Neuron (in vitro differentiated cells): ENCODE measurements around the gene ANGEL1.

ENCODE experiments used
- H2AFZ ChIP-seq: one replicate; pipeline ENCODE4 v1.6.1; 2013; ENCODE audit warnings: low read depth, mild to moderate bottlenecking, inconsistent platforms, low read length, moderate library complexity
- H3K27me3 ChIP-seq: one replicate; pipeline ENCODE4 v1.6.1; 2013; ENCODE audit warnings: low read length; ENCODE audit not compliant: insufficient read depth
- H3K36me3 ChIP-seq: one replicate; pipeline ENCODE4 v1.6.1; 2013; ENCODE audit warnings: low read length; ENCODE audit not compliant: insufficient read depth
- H3K4me1 ChIP-seq: one replicate; pipeline ENCODE4 v1.6.1; 2013; ENCODE audit warnings: low read length; ENCODE audit not compliant: insufficient read depth
- H3K4me3 ChIP-seq: 2 replicates; pipeline ENCODE4 v1.5.1; 2013; ENCODE audit warnings: mild to moderate bottlenecking, low read length, moderate library complexity
- H3K9me3 ChIP-seq: one replicate; pipeline ENCODE4 v1.6.1; 2013; ENCODE audit warnings: low read length

Gene ANGEL1

GRCh38 chr14:76810525-76810924 lies 2.2 kb downstream of the ANGEL1 start:
- Histone ChIP-seq H2AFZ (no peak overlapping the region), H3K9me3 (no peaks in the 10 kb centered on the region), H3K27me3 (no peaks in the 10 kb centered on the region), H3K4me3 (no peak overlapping the region), H3K36me3 (peaks cover 26% of the 10 kb centered on the region), H3K4me1 (peaks cover 16% of the 10 kb centered on the region)

- H3K27me3 ChIP-seq: no peaks in the 10 kb centered on the region
- H2AFZ ChIP-seq: no peak overlapping the region
- H3K36me3 ChIP-seq: peaks cover 38% of the 10 kb centered on the region
- H3K4me3 ChIP-seq: no peak overlapping the region
- H3K4me1 ChIP-seq: peaks cover 16% of the 10 kb centered on the region
- H3K9me3 ChIP-seq: no peaks in the 10 kb centered on the region
Measured at GRCh38 chr14:76808990-76809389, 3.7 kb downstream of the ANGEL1 start.

GRCh38 chr14:76808011-76808410 lies 4.7 kb downstream of the ANGEL1 start:
- Histone ChIP-seq H3K27me3 (no peaks in the 10 kb centered on the region), H3K4me3 (no peak overlapping the region), H3K9me3 (no peaks in the 10 kb centered on the region), H3K4me1 (peaks cover 12% of the 10 kb centered on the region), H2AFZ (no peak overlapping the region), H3K36me3 (peaks cover 47% of the 10 kb centered on the region)

GRCh38 chr14:76806446-76806845 lies 6.2 kb downstream of the ANGEL1 start:
- Histone ChIP-seq H3K4me1 (peaks cover 6% of the 10 kb centered on the region), H3K9me3 (peaks cover 2% of the 10 kb centered on the region), H2AFZ (no peak overlapping the region), H3K27me3 (no peaks in the 10 kb centered on the region), H3K4me3 (no peak overlapping the region), H3K36me3 (peaks cover 55% of the 10 kb centered on the region)

GRCh38 chr14:76793956-76794355 lies 18.7 kb downstream of the ANGEL1 start:
- peaks cover 45% of the 10 kb centered on the region for H3K36me3 ChIP-seq
- H3K4me3 ChIP-seq: no peak overlapping the region
- no peaks in the 10 kb centered on the region for H3K4me1 ChIP-seq
- no peaks in the 10 kb centered on the region for H3K27me3 ChIP-seq
- no peak overlapping the region for H2AFZ ChIP-seq
- H3K9me3 ChIP-seq: peaks cover 3% of the 10 kb centered on the region

- Histone ChIP-seq H3K4me1 (no peaks in the 10 kb centered on the region), H3K36me3 (peaks cover 48% of the 10 kb centered on the region), H3K9me3 (peaks cover 3% of the 10 kb centered on the region), H3K27me3 (no peaks in the 10 kb centered on the region), H2AFZ (no peak overlapping the region), H3K4me3 (no peak overlapping the region)
Measured at GRCh38 chr14:76793324-76793723, 19.4 kb downstream of the ANGEL1 start.

- H3K4me3 ChIP-seq: no peak overlapping the region
- no peaks in the 10 kb centered on the region for H3K27me3 ChIP-seq
- no peak overlapping the region for H2AFZ ChIP-seq
- no peaks in the 10 kb centered on the region for H3K4me1 ChIP-seq
- H3K9me3 ChIP-seq: peaks cover 3% of the 10 kb centered on the region
- peaks cover 49% of the 10 kb centered on the region for H3K36me3 ChIP-seq
Measured at GRCh38 chr14:76792422-76792821, 20.3 kb downstream of the ANGEL1 start.

- no peaks in the 10 kb centered on the region for H3K27me3 ChIP-seq
- no peak overlapping the region for H3K4me3 ChIP-seq
- peaks cover 1% of the 10 kb centered on the region for H3K9me3 ChIP-seq
- H3K4me1 ChIP-seq: no peaks in the 10 kb centered on the region
- H3K36me3 ChIP-seq: peaks cover 55% of the 10 kb centered on the region
- H2AFZ ChIP-seq: no peak overlapping the region
Measured at GRCh38 chr14:76786601-76787000, 26.1 kb downstream of the ANGEL1 start.

- Histone ChIP-seq H3K4me3 (no peak overlapping the region), H3K36me3 (peaks cover 51% of the 10 kb centered on the region), H2AFZ (no peak overlapping the region), H3K4me1 (no peaks in the 10 kb centered on the region), H3K27me3 (no peaks in the 10 kb centered on the region), H3K9me3 (no peaks in the 10 kb centered on the region)
Measured at GRCh38 chr14:76784881-76785280, 27.8 kb downstream of the ANGEL1 start.

- H2AFZ ChIP-seq: no peak overlapping the region
- no peak overlapping the region for H3K4me3 ChIP-seq
- H3K4me1 ChIP-seq: no peaks in the 10 kb centered on the region
- no peaks in the 10 kb centered on the region for H3K9me3 ChIP-seq
- no peaks in the 10 kb centered on the region for H3K27me3 ChIP-seq
- peaks cover 56% of the 10 kb centered on the region for H3K36me3 ChIP-seq
Measured at GRCh38 chr14:76784266-76784874, 28.3 kb downstream of the ANGEL1 start.

- no peaks in the 10 kb centered on the region for H3K4me1 ChIP-seq
- no peaks in the 10 kb centered on the region for H3K9me3 ChIP-seq
- H3K4me3 ChIP-seq: no peak overlapping the region
- peaks cover 52% of the 10 kb centered on the region for H3K36me3 ChIP-seq
- no peak overlapping the region for H2AFZ ChIP-seq
- H3K27me3 ChIP-seq: no peaks in the 10 kb centered on the region
Measured at GRCh38 chr14:76782885-76783566, 29.7 kb downstream of the ANGEL1 start.

- Histone ChIP-seq H2AFZ (no peak overlapping the region), H3K9me3 (no peaks in the 10 kb centered on the region), H3K27me3 (no peaks in the 10 kb centered on the region), H3K4me3 (no peak overlapping the region), H3K36me3 (peaks cover 44% of the 10 kb centered on the region), H3K4me1 (no peaks in the 10 kb centered on the region)
Measured at GRCh38 chr14:76782115-76782884, 30.4 kb downstream of the ANGEL1 start.

- H3K4me1 ChIP-seq: no peaks in the 10 kb centered on the region
- no peaks in the 10 kb centered on the region for H3K27me3 ChIP-seq
- H3K36me3 ChIP-seq: peaks cover 38% of the 10 kb centered on the region
- H2AFZ ChIP-seq: no peak overlapping the region
- no peak overlapping the region for H3K4me3 ChIP-seq
- H3K9me3 ChIP-seq: no peaks in the 10 kb centered on the region
Measured at GRCh38 chr14:76781648-76782051, 31.0 kb downstream of the ANGEL1 start.
